Measurements from ENCODE around the gene GRAMD2A. TPM values are rescaled to one million over a fixed set of nuclear protein-coding genes. Genes with fewer than 3 reads are reported as not detected.

Gene GRAMD2A
- total and polyA plus RNA-seq, 2 donors (not counting 3 experiments of a cell fraction or from before 2014, with no cell fraction given) = 0.08 to 0.29 TPM

- ChIA-PET CTCF (no interaction called here), POLR2A (no interaction called here)
- BruUV-seq (replicated peaks) = no TSS peak
- H4K20me1 ChIP-seq (replicated peaks; ENCODE audit: control insufficient read depth, extremely low read depth, insufficient read depth, low read length) = no peaks in the 10 kb centered on the region
- DNase-seq (ENCODE audit: low read depth, low spot score) = no peak
- no peak overlapping the region for H3K27ac ChIP-seq (ENCODE audit: insufficient read depth, low read depth, low read length)
- H3K4me3 ChIP-seq (replicated peaks in 1 of 3; ENCODE audit: insufficient read depth in 1 of 3, low read depth in 1 of 3, low read length in 3 of 3) = no peak overlapping the region
- no peak overlapping the region for H2AFZ ChIP-seq (ENCODE audit: low read depth, low read length)
- no peak overlapping the region for H3K9ac ChIP-seq (replicated peaks; ENCODE audit: extremely low read depth, insufficient read depth, low read length)
- no peak overlapping the region for H3K4me2 ChIP-seq (ENCODE audit: insufficient read depth, low read length)
- H3K79me2 ChIP-seq (ENCODE audit: control insufficient read depth, insufficient read depth, low read length) = no peaks in the 10 kb centered on the region
- H3K9me1 ChIP-seq (replicated peaks; ENCODE audit: control insufficient read depth, extremely low read depth, insufficient read depth, low read length) = no peaks in the 10 kb centered on the region
- dilution Hi-C loops (cut with MboI; ENCODE audit: extremely low pct_ligation_motif_present, low sequenced_read_pairs) (no loop called here), intact Hi-C loops (cut with micrococcal nuclease) (no loop called here)
- no peaks in the 10 kb centered on the region for H3K9me3 ChIP-seq (replicated peaks; ENCODE audit: control insufficient read depth, insufficient read depth, low read length)
- no peak for FAIRE-seq
- no peaks in the 10 kb centered on the region for H3K4me1 ChIP-seq (ENCODE audit: control insufficient read depth, extremely low read depth, insufficient read depth, low read length)
- TF ChIP-seq EZH2 (IDR thresholded peaks at IDR 0.05; ENCODE audit: borderline replicate concordance, low read depth, low read length, severe bottlenecking) (no peak), POLR2A (IDR thresholded peaks at IDR 0.05; ENCODE audit: low read depth, low read length) (no peak)
- H3K36me3 ChIP-seq (ENCODE audit: control insufficient read depth in 2 of 2, extremely low read depth in 1 of 2, insufficient read depth in 2 of 2, low read length in 2 of 2) = no peaks in the 10 kb centered on the region
- peaks cover 8 to 19% of the 10 kb centered on the region in 2 experiments for H3K27me3 ChIP-seq (ENCODE audit: control insufficient read depth in 2 of 2, insufficient read depth in 2 of 2, low read length in 2 of 2)
Observed at GRCh38 chr15:72192416-72192815, 5.2 kb downstream of the GRAMD2A start.

GRCh38 chr15:72189250-72189902 is 8.2 kb downstream of the GRAMD2A start:
- H3K4me1 ChIP-seq (ENCODE audit: control insufficient read depth, extremely low read depth, insufficient read depth, low read length) = no peaks in the 10 kb centered on the region
- no peak overlapping the region for H3K4me3 ChIP-seq (replicated peaks in 1 of 3; ENCODE audit: insufficient read depth in 1 of 3, low read depth in 1 of 3, low read length in 3 of 3)
- no peaks in the 10 kb centered on the region for H3K9me1 ChIP-seq (replicated peaks; ENCODE audit: control insufficient read depth, extremely low read depth, insufficient read depth, low read length)
- TF ChIP-seq POLR2A (IDR thresholded peaks at IDR 0.05; ENCODE audit: low read depth, low read length) (no peak), EZH2 (IDR thresholded peaks at IDR 0.05; ENCODE audit: borderline replicate concordance, low read depth, low read length, severe bottlenecking) (no peak), POLR2AphosphoS5 (IDR thresholded peaks at IDR 0.05; ENCODE audit: insufficient read depth, low read depth, low read length) (no peak), GATA2 (IDR thresholded peaks at IDR 0.05; ENCODE audit: insufficient read depth, insufficient read length, low read depth, low read length) (no peak), JUN (IDR thresholded peaks at IDR 0.05; ENCODE audit: borderline replicate concordance, insufficient read depth, insufficient read length, low read depth) (no peak), MYC (IDR thresholded peaks at IDR 0.05; ENCODE audit: low read depth, low read length) (no peak), CTCF (IDR thresholded peaks at IDR 0.05; ENCODE audit: extremely low read depth in 1 of 2, insufficient read depth in 1 of 2, low read depth in 1 of 2, low read length in 2 of 2) (no peak), FOS (IDR thresholded peaks at IDR 0.05; ENCODE audit: borderline replicate concordance, insufficient read depth, low read length) (no peak), MAX (IDR thresholded peaks at IDR 0.05; ENCODE audit: insufficient read depth, insufficient read length) (no peak)
- peaks cover 14 to 30% of the 10 kb centered on the region in 2 experiments for H3K27me3 ChIP-seq (ENCODE audit: control insufficient read depth in 2 of 2, insufficient read depth in 2 of 2, low read length in 2 of 2)
- H3K4me2 ChIP-seq (ENCODE audit: insufficient read depth, low read length) = no peak overlapping the region
- ChIA-PET POLR2A (interaction anchor here (0.6 kb wide), 1 partner anchor 327 kb away, joined by 5 read pairs; no protein-coding TSS in a partner anchor), CTCF (no interaction called here)
- no peaks in the 10 kb centered on the region for H3K79me2 ChIP-seq (ENCODE audit: control insufficient read depth, insufficient read depth, low read length)
- H3K9ac ChIP-seq (replicated peaks; ENCODE audit: extremely low read depth, insufficient read depth, low read length) = no peak overlapping the region
- H3K27ac ChIP-seq (ENCODE audit: insufficient read depth, low read depth, low read length) = no peak overlapping the region
- H3K9me3 ChIP-seq (replicated peaks; ENCODE audit: control insufficient read depth, insufficient read depth, low read length) = no peaks in the 10 kb centered on the region
- DNase-seq (ENCODE audit: low read depth, low spot score) = no peak
- no peaks in the 10 kb centered on the region for H3K36me3 ChIP-seq (ENCODE audit: control insufficient read depth in 2 of 2, extremely low read depth in 1 of 2, insufficient read depth in 2 of 2, low read length in 2 of 2)
- H2AFZ ChIP-seq (ENCODE audit: low read depth, low read length) = no peak overlapping the region
- BruUV-seq (replicated peaks) = no TSS peak
- FAIRE-seq = no peak
- no peaks in the 10 kb centered on the region for H4K20me1 ChIP-seq (replicated peaks; ENCODE audit: control insufficient read depth, extremely low read depth, insufficient read depth, low read length)
- intact Hi-C loops (cut with micrococcal nuclease) = no loop called here
- dilution Hi-C loops (cut with MboI; ENCODE audit: extremely low pct_ligation_motif_present, low sequenced_read_pairs) = no loop called here

Measured in endothelial cell of umbilical vein (primary cell).